SK-N-MC (cell line): Measurements from ENCODE around the gene PDZRN3.

Experiments
- EZH2 ChIP-seq: fragments of 200-600 bp; sonication (generic); IDR thresholded peaks from one replicate; pipeline ENCODE4 v1.6.1; 2017; ENCODE audit warnings: antibody characterized with exemption
- FOXP2 ChIP-seq: optimal IDR thresholded peaks from 2 replicates; pipeline ENCODE3; 2011; ENCODE audit warnings: mild to moderate bottlenecking, moderate library complexity; ENCODE audit not compliant: insufficient read depth; ENCODE audit errors: extremely low read length, control extremely low read depth
- POLR2AphosphoS5 ChIP-seq: IDR thresholded peaks from 2 replicates; pipeline ENCODE4 v1.6.1; 2012; ENCODE audit warnings: mild to moderate bottlenecking, low read depth, low read length, borderline replicate concordance

DNA sequence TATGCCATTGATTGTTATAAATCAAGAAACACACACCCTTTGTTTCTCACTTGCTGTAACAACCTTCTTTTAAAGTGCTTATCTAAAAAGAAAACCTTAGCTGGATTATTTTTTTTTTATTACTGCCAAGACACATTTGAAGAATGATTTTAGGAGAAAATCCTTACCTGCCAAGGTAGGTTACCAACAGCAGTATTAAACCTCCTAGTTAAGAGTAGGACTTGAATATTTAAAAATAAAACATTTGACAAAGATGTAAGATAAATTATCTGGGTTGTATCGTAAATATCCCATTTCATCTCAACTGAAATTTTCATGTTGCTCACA lies 192.1 kb downstream of the PDZRN3 start:
- TF ChIP-seq EZH2: no peak
- no peak for TF ChIP-seq POLR2AphosphoS5
- TF ChIP-seq FOXP2: no peak
